CD1c-positive myeloid dendritic cell (primary cell): ENCODE data around the gene TMEM232.

Experiments
- DNase-seq: peaks from one replicate; pipeline ENCODE4 v3.0.0-alpha.2; 2016; ENCODE audit errors: extremely low spot score

The TMEM232 gene

DNA sequence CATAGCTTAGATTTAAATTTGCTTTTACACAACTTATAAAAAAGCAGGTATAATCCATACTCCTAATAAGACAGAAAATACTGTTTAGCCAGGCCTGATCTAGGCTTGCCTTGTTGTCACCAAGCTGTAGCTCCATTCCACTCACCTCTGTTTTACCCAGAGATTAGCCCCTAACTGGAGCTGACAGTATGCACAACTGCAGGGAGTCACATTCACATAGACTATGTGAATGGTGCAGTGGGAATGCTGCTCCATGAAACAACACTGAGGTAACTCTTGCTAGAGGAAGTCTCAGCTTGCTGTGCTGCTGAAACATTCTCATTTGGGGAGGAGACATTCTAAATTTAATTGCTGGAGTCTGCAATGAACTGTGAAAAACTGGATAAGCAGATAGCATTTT is 209.1 kb downstream of the TMEM232 start:
- DNase-seq, result no peak

DNA sequence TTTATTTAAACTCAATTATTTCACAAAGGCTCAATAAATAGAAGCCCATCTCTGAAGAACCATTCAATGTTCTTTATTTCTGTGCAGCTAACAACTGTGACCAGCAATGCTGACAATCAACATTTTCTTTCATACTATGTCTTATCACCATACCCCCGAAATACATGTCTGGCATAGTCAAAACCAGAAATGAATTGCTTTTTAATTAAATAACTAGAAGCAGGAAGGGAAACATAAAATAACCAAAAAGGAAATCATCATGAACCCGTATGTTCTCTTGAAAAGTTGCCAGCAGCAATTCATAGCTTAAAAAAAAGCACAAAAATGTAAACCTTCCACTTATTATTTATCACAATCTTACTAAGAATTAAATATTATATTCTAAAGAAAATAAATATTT is 212.4 kb downstream of the TMEM232 start:
- no peak for DNase-seq

DNA sequence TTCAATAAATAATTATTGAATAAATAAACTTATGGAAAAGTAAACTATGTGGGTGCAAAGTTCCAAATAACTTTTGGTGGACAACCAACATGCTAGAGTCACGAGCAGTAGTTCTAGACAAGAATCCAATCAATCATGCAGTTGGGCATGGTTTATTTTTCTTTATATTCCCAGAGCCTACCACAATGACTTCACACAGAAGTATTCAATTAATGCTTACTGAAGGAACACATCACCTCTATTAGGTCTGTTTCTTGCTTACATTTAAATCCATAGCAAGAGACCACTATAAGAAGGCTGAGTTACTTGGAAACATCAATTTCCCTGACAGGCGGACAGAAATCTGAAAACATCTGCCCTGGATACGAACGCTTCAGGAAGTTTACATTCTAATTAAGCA is 214.2 kb downstream of the TMEM232 start:
- DNase-seq, result no peak

DNA sequence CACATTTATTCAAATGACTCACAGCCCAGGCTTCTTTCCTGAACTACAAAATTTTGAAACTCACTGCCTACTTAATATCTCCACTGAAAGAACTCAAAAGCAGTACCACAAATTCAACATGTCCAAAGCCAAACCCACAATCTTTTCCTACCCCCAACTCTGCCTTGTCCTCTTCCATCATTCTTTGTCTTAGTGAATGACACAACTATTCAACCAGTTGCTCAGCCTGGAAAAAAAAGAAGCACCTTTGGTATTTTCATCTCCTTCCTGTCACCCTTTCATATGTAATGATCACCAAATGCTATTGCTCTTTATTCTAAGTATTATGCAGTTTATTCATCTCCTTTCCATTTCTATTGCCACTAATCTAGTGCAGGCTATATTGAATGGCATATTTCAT is 216.3 kb downstream of the TMEM232 start:
- DNase-seq, result no peak

DNA sequence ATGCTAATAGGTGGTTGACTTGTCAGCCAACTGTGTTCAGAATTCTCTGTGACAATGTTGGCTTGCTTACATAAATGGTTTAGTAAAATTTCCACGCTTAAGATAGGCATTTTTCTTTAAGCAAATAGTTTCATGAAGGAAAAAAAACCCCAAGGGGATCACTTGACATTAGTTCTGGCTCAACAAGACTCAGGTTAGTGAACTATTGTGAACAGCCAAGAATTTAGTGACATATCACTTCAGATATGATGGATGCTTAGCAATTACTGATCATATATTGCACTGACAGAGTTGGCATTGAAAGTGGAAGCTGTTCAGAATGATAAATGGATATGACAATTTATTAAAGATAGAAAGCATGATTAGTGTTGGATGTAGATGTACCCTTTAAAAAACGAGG is 218.5 kb downstream of the TMEM232 start:
- DNase-seq, result no peak

DNA sequence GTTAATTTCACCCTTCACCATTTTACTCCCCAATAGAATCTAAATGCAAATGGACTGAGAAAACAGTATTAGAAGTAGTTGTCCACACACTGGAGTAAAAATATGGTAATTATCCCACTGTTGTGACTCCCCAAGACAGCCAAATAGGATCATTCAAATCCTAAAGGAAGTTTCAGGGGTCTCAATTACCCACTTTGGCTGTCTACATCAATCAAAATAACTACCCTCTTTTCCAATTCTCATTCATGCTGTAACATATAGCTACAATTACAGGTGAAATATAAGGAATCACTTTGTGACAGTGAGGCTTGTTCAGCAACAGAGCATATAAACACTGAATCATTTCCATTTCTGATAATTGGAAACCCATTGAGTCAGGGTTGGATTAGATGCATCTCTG is 220.1 kb downstream of the TMEM232 start:
- DNase-seq, result no peak

DNA sequence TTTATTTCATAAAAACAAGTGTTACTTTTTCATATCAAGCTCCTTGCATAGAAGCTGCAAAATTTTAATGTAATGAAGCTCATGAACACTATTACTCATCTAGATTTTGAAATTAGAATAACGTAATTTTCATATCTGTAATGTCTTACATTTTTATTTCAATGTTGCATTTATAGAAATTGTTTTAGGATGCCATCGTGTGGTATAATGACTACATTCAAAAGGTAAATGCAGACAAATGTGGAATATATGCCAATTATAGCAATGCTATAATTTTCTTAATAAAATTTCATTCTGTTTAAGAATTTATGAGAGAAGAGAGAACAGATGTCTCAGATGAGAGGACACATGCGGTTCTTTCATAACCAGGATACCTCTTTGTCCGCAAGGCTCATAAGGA is 230.2 kb downstream of the TMEM232 start:
- no peak for DNase-seq

DNA sequence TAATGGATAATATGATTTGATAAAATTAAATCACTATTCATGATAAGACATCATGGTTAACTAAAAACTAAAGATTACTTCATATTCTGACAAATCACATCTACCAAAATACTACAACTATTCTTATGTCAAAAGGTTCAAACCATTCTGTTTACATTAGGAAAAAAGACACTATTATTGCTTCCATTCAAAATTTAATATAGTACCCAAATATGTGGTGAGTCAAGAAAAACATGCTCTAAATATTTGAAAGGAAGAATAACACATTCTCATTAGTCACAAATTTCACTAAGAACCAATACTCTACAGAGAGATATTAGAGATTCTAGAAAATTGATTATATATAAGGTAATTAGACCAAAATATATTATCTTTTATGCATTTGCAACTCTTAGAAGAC is 234.0 kb downstream of the TMEM232 start:
- DNase-seq, result no peak

DNA sequence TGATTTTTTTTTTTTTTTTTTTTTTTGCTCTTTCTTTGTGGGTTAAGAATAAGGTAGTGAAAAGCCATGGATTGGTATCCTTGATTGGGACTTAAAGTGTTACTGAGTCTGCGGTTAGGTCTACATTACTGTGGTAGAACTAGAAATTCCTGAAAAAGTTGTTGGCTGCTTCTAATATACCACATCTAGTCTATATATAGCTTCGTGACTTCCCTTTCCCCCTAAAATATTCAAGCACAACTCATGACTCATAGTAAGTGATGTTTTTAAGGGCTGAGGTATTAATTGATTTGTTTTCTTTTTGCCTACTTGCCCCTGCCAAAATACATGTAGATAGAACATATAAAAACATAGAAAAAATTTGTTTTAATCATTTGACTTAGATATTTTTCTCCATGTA is 247.6 kb downstream of the TMEM232 start:
- no peak for DNase-seq

DNA sequence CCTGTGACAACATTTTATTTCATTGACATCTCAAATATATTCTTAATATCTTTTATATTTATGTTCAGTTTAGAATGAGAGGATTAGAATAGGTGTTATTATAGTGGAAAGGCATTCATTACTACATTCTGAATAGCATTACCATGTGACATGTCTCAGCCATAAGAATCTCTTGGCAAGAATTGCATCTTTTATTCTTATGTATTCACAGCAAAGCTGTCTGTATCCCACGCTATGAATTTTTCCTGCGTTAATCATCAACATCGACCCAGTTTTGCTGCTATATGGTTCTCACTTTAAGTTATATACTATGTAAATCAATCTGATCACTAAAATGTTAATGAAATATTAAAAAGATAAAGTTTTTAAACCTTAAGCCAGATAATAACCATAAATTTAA is 248.6 kb downstream of the TMEM232 start:
- no peak for DNase-seq

DNA sequence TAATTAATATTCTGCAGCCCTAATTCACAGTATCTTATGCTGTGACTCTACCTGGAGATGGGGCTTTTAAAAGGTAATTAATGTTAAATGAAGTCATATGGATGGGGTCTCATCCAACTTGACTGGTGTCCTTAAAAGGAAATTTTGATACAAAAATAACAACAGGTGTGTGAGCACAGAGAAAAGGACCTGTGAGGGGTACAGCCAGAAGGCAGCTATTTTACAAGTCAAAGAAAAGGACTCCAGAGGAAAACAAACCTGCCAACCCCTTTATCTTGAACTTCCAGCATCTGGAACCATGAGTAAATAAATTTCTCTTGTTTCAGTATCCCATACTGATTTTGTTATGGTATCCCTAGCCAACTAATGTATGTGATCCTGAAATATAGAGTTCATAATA is 250.3 kb downstream of the TMEM232 start:
- no peak for DNase-seq

DNA sequence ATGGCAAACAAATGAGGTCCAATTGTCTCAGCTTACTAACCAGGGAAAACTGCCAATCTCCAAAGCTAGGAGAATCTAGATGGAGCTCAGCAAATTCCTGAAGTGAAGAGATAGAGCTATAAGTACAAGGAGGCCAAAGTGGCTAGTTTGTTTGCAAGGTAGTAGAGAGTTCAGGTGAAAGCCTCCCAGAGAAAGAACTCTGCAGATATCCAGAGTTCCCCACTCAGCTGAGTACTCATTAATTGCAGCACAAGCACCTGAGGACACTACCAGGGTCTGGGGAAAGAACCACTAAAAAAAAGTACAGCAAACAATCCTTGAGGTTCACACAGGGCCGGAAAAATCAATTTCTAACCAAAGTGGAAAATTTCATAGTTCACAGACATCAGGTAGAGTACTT is 250.9 kb downstream of the TMEM232 start:
- no peak for DNase-seq

DNA sequence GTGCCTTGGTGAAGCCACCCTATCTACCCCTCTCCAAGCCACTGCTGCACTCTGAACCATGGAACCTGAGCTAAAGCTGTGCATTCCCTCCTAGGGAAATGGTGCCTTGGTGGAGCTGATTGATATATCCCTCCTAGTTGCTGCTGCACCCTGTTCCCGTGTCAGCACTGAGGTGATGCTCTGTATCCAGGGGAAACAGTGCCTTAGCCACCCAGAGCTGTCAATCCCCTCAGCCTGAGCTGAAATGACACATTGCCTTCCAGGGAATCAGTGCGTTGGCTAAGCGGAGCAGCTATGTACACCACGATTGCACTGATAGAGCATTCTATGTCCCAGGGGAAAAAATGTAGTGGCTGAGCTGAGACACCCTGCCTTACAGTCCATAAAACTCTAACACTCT is 257.0 kb downstream of the TMEM232 start:
- DNase-seq, result no peak

DNA sequence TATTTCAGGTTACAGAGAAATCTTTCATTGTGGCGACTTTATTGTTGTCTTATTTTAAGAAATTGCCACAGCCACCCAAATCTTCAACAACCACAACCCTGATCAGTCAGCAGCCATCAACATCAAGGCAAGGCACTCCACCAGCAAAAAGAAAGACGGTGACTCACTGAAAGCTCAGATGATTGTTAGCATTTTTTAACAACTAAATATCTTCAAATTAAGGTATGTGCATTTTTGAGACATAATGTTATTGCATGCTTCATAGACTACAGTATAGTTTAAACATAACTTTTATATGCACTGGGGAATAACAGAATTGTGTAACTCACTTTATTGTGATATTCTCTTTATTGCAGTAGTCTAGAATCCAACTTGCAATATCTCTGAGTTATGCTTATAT is 263.4 kb downstream of the TMEM232 start:
- DNase-seq, result no peak

DNA sequence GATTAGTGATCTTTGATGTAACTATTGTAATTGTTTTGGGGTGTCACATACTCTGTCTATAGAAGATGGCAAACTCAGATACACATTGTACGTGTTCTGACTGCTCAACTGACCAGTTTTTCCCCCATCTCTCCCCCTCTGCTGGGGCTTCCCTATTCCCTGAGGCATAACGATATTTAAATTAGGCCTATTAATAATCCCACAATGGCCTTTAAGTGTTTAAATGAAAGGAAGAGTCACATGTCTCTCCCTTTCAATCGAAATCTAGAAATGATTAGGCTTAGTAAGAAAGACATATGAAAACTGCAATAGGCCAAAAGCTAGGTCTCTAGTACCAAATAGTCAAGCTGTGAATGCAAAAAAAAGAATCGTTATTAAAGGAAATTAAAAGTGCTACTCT is 265.6 kb downstream of the TMEM232 start:
- no peak for DNase-seq

DNA sequence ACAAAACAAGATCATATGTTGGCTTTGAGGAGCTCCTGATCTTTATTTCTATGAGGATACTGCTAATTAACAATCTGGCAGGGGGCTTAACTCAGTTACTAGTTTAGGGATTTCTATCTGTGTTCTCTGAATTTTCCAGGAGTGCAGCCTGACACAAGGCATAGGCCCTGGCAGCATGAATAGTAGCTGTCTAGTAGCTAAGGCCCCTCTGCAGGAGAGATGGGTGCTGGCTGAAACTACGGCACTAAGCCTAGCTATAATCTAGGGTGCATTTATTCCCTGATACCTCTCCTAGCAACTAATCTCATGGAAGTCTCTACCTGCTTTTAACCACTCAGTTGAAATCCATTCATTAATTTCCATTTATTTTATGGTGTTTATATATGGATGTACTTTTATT is 268.2 kb downstream of the TMEM232 start:
- DNase-seq, result no peak

DNA sequence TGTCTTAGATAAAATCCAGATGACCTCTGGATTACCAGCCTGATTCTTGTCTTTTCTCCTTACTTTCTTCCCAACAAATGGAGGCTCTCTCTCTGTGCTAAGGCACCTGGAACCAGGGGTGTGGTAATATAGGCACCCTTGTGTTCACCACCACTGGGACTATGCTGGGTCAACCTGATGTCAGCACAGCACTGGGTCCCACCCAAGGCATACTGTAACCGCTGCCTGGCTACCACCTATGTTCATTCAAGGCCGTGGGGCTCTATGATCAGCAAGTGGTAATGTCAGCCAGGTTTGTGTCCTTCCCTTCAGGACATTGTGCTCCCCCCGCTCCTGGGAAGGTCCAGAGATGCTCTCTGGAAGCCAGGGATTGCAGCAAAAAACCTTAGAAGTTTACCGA is 283.6 kb downstream of the TMEM232 start:
- no peak for DNase-seq

DNA sequence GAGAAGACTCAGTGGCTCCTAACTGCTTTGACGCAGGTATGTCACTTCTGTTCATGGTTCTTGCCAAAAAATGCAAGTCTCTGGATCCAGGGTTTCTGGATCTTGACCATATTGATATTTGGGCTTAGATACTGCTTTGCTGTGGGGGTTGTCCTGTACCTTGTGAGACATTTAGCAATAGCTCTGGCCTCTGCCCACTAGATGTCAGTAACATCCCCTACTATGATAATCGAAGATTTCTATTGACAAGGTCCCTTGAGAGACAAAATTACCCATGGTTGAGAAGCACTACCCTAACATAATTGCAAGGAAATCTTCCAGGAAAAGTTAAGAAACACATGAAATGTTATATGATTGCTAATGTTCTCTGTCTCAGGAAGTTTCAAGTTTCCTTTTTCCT is 285.4 kb downstream of the TMEM232 start:
- DNase-seq, result no peak

DNA sequence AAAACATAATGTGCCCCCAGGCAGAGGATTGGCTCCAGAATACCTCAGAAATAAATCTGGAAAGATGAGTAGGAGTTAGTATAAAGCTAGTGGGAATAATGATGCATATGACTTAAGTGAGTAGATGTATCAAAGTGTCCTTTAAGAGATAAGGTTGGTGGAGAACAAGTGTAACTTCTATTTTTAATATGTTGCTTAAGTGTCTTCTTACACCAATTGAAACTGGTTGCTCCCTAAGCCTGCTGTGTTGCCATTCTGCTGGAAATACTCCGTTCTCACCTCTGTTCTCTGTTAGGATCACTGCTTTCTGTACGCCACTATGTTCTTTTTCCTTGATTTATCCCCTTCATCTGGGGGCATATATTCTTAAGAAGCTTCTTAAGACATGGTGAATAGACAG is 286.4 kb downstream of the TMEM232 start:
- no peak for DNase-seq

DNA sequence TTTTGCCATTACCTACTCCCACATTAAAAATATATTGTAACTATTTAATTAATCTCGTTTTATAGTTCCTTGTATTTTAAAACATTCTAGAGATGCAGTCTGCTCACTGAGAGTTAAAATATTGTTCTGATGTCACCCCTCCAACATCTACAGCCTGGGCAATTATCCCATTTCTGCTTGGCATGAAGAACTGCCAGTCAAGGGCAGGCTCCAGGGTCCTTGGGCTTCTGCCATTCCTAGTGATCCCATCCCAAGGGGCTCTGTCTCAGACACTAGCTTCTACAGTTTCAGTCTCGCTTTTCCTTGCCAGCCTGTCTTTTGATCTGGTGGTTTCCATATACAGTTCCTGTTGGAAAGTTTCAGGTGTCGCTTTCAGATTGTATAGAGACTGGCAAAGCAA is 287.2 kb downstream of the TMEM232 start:
- DNase-seq, result no peak

DNA sequence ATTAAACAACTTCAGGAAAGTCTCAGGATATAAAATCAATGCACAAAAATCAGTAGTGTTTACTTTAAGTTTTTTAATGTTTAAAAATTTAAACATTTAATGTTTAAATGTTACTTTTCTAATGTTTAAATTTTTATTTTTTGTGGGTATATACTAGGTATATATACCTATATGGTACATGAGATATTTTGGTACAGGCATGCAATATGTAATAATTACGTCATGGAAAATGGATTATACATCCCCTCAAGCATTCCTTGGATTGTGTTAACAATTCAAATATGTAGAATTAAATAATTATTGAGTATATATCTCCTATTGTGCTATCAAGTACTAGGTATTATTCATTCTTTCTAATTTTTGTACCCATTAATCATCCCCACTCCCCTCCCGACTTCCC is 291.3 kb downstream of the TMEM232 start:
- no peak for DNase-seq

DNA sequence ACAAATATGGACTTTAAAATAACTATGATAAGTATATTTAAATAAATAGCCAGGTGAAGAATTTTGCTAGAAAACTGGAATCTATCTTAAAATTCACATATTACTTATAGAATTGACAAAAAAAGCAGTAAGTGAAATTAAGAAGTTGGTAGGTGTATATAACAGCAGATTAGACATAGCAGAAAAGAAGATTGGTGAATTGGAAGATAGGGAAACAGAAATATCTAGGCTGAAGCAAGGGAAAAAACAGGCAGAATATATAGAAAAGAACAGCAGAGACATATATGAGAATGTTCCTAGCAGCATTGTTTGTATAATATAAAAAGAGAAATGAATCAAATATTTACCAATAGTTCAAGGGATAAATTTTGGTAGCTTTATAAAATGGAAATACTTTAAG is 294.9 kb downstream of the TMEM232 start:
- no peak for DNase-seq

DNA sequence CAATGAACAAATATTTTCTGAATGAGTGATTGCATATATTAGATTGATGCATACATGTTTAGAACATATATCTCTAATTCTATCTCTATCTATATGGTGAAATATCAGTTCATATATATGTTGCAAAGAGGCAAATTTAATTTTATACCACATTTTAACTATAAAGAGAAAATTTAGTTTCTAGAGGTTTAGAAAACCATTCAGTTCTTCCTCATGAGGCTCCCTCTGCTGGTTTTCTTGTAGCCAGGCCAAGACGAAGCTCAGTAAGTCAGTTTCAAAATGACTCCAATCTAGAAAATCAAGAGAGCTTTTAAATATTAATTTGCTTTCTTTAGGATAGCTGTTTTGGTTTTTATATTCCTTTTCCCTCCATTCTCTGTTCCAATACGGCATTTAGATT is 312.1 kb downstream of the TMEM232 start:
- DNase-seq, result no peak

DNA sequence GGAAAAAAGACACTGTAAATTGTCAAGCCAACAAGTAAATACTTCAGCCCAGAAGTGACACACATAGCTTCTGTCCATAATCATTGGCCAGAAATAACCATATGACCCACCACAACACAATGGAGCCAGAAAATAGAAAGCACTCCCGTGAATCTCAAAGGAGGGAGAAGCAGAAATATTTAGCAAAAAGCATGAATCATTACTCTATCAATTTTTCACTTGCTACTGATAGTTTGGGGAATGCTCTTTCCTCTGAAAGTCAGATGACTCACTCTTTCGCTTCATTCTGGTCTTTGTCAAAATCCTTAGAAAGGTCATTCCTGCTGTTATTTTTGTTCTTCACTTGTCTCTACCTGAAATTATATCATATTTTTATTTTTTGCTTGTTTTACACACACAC is 312.6 kb downstream of the TMEM232 start:
- no peak for DNase-seq

DNA sequence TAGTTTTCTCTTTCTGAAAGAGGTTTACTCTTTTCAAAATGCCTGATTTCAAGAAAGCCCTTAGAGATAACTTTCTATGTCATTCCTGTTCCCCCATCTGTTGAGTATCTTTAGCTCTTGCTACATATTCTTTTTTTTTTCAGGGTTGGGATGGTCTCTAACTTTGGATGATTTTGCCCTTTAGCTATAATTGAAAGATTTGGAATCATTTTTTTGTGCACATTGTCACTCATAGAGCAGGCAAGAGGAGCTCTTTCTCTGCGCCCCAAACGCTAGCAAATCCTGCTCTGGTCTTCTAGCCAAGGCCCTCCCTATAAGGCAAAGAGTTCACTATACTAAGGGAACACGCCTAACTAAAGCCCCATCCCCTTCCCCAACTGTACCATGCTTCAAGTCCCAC is 316.9 kb downstream of the TMEM232 start:
- no peak for DNase-seq
